H1 (cell line): ENCODE results near the gene MTAP. TPM values are rescaled to one million over a fixed set of nuclear protein-coding genes. Genes with fewer than 3 reads are reported as not detected.

Experiments used
- CHD7 ChIP-seq: fragments of 300-600 bp; sonication (generic); IDR thresholded peaks from 2 replicates; pipeline ENCODE4 v1.7.1; 2012; ENCODE audit warnings: low read length, moderate library complexity, mild to moderate bottlenecking, inconsistent platforms; ENCODE audit not compliant: insufficient replicate concordance
- TAF1 ChIP-seq: IDR thresholded peaks from 2 replicates; pipeline ENCODE4 v1.6.1; 2011; ENCODE audit warnings: mild to moderate bottlenecking, low read depth, low read length
- polyA plus RNA-seq, 7 experiments: library from polyadenylated mRNA; depleted of rRNA in 3 of 7; stranded (reverse) in 5 of 7; unstranded in 2 of 7; fragments of >200 nt in 5 of 7; fragments of 200-250 nt in 2 of 7; gene quantifications; 1 replicate in 5 of 7; 2 replicates in 1 of 7; 4 replicates in 1 of 7; pipeline versions ENCODE4 v1.2.1 to v1.2.3, GENCODE V29; 2011 to 2013; ENCODE audit warnings: missing spikeins in 2 of 7, mixed read lengths in 2 of 7
- total RNA-seq: library from RNA; stranded (reverse); fragmentation: NEBNext Ultra II Directional; extraction: Animal tissue kit (Norgen Biotek cat#: 25700); gene quantifications from 2 replicates; pipeline ENCODE4 v1.2.1, GENCODE V29; 2021

The MTAP gene
- total and polyA plus RNA-seq, 2 of the 8 experiments (the other 6 are each of a cell fraction or from before 2014, with no cell fraction given) = 16.4 to 100 TPM

DNA sequence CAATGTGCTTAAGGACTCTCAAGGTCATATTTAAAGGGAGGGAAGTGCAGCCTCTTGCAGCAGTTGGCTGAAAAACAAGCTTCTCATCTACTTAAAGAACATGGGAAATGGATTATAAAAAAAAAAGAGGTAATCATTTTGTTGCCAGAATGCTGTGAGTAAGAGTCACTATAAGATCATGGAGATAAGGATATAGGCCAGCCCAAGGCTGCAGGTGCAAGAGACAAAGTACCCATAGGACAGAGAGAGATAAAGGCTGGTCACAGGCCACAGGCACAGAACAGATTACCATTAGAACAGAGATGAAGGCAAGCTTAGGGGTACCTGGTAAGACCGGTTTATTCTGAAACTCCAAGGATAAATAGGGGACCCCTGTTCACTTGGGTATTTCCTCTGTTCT lies 121.3 kb downstream of the MTAP start (continued):
- TF ChIP-seq CHD7 (no peak), TAF1 (no peak)
